Mammary epithelial cell (primary cell): ENCODE results near the gene CRACDL.

Experiments
- EZH2 ChIP-seq: IDR thresholded peaks from 2 replicates; pipeline ENCODE4 v1.6.1; 2012; ENCODE audit warnings: low read length, inconsistent platforms, borderline replicate concordance
- TF ChIP-seq, protein P1 (sequence below), 2 donors: IDR thresholded peaks in 1 of 2; conservative IDR thresholded peaks in 1 of 2; 2 replicates each; pipeline ENCODE4 v1.5.1; 2011 to 2012; ENCODE audit warnings: inconsistent platforms in 2 of 2, low read length in 2 of 2, mild to moderate bottlenecking in 2 of 2, control low read depth in 1 of 2, low read depth in 1 of 2; ENCODE audit not compliant: insufficient read depth in 1 of 2; ENCODE audit errors: extremely low read depth in 1 of 2

DNA sequence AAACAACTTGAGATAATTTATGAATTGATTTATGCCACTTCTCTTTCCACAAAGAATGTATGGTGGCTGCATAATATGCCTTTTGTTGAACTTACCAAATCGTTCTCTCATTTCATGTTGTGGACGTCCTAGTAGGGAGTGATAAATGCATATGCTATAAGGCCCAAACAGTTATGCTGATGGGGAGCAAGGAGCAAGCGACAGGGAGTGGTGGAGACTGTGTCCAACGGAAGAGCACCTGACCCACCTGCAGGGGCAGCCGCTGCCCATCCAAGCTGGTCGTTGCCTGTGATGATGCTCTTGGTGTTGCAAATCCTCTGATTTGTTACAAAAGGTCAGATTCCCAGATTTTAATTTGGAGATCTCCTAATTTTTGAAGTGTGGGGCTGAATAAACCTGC is 174.1 kb downstream of the CRACDL start:
- TF ChIP-seq, protein P1, sequence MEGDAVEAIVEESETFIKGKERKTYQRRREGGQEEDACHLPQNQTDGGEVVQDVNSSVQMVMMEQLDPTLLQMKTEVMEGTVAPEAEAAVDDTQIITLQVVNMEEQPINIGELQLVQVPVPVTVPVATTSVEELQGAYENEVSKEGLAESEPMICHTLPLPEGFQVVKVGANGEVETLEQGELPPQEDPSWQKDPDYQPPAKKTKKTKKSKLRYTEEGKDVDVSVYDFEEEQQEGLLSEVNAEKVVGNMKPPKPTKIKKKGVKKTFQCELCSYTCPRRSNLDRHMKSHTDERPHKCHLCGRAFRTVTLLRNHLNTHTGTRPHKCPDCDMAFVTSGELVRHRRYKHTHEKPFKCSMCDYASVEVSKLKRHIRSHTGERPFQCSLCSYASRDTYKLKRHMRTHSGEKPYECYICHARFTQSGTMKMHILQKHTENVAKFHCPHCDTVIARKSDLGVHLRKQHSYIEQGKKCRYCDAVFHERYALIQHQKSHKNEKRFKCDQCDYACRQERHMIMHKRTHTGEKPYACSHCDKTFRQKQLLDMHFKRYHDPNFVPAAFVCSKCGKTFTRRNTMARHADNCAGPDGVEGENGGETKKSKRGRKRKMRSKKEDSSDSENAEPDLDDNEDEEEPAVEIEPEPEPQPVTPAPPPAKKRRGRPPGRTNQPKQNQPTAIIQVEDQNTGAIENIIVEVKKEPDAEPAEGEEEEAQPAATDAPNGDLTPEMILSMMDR (conservative IDR thresholded peaks at IDR 0.05 in 1 of 2, IDR thresholded peaks at IDR 0.05 in 1 of 2; ENCODE audit: extremely low read depth in 1 of 2, insufficient read depth in 1 of 2, low read depth in 1 of 2, low read length in 2 of 2), result no peak
- TF ChIP-seq EZH2, result no peak
